Keratinocyte (primary cell): ENCODE results near the gene PPP1R3A.

Experiments
- EZH2 ChIP-seq: IDR thresholded peaks from one replicate; pipeline ENCODE4 v1.6.1; 2012; ENCODE audit warnings: inconsistent platforms, mild to moderate bottlenecking, low read length, moderate library complexity
- TF ChIP-seq, protein P1 (sequence below), 3 experiments: IDR thresholded peaks in 1 of 3; conservative IDR thresholded peaks in 1 of 3; optimal IDR thresholded peaks in 1 of 3; 2 replicates in 2 of 3; 3 replicates in 1 of 3; pipeline versions ENCODE3 to v1.5.1; 2011; ENCODE audit warnings: low read length in 3 of 3, mild to moderate bottlenecking in 3 of 3, moderate library complexity in 2 of 3, control low read depth in 1 of 3, inconsistent platforms in 1 of 3; ENCODE audit not compliant: insufficient read depth in 2 of 3; ENCODE audit errors: extremely low read depth in 1 of 3

GRCh38 chr7:113907617-113908016 lies 11.2 kb downstream of the PPP1R3A start:
- TF ChIP-seq, protein P1, sequence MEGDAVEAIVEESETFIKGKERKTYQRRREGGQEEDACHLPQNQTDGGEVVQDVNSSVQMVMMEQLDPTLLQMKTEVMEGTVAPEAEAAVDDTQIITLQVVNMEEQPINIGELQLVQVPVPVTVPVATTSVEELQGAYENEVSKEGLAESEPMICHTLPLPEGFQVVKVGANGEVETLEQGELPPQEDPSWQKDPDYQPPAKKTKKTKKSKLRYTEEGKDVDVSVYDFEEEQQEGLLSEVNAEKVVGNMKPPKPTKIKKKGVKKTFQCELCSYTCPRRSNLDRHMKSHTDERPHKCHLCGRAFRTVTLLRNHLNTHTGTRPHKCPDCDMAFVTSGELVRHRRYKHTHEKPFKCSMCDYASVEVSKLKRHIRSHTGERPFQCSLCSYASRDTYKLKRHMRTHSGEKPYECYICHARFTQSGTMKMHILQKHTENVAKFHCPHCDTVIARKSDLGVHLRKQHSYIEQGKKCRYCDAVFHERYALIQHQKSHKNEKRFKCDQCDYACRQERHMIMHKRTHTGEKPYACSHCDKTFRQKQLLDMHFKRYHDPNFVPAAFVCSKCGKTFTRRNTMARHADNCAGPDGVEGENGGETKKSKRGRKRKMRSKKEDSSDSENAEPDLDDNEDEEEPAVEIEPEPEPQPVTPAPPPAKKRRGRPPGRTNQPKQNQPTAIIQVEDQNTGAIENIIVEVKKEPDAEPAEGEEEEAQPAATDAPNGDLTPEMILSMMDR (optimal IDR thresholded peaks at IDR 0.05 in 1 of 3, IDR thresholded peaks at IDR 0.05 in 1 of 3, conservative IDR thresholded peaks at IDR 0.05 in 1 of 3; ENCODE audit: extremely low read depth in 1 of 3, insufficient read depth in 2 of 3, low read length in 3 of 3): no peak
- TF ChIP-seq EZH2: no peak
